ENCODE measurements around the gene DCTN2. TPM values are rescaled to one million over a fixed set of nuclear protein-coding genes. Genes with fewer than 3 reads are reported as not detected.
"Not testable (repeated sequence)": the region's sequence is repeated elsewhere in the genome, so short reads cannot be mapped to it uniquely, and the experiment has no call there.

The DCTN2 gene
- total RNA-seq, 2 experiments from 2014 or later: 80.9 to 85.1 TPM

- H3K9me3 Mint-ChIP-seq: no peaks in the 10 kb centered on the region
- no peaks in the 10 kb centered on the region for H3K27me3 Mint-ChIP-seq
- no peak overlapping the region for H3K4me3 Mint-ChIP-seq
- no peak overlapping the region for H3K27ac Mint-ChIP-seq
- ChIA-PET CTCF (interaction anchor here (0.6 kb wide), 1 partner anchor 52 kb away, joined by 3 read pairs; no protein-coding TSS in a partner anchor), POLR2A (interaction anchor here (0.9 to 2.9 kb wide), 9 partner anchors 9 to 38 kb away, joined by 3 to 11 read pairs (median 4); partner anchors contain the start of gene MARS1)
- H3K4me1 Mint-ChIP-seq: peaks cover 24% of the 10 kb centered on the region
- H3K36me3 Mint-ChIP-seq (ENCODE audit: low read depth): peaks cover 79% of the 10 kb centered on the region
- no peak for DNase-seq
Observed at GRCh38 chr12:57514720-57515407, 32.1 kb downstream of the DCTN2 start.

DNA sequence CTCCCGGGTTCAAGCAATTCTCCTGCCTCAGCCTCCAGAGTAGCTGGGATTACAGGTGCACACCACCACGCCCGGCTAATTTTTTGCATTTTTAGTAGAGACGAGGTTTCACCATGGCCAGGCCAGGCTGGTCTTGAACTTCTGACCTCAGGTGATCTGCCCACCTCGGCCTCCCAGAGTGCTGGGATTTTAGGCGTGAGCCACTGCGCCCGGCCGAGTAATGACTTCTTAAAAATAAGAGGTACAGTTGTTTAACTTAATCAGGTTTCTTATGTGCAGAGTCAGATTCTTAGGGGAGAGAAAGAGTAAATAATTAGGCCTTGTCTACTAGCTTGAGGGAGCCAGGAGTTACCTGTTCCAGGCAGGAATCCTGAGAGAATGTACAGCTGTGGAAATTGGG is 32.7 kb downstream of the DCTN2 start:
- not testable (repeated sequence) for H3K27me3 Mint-ChIP-seq, DNase-seq, H3K4me3 Mint-ChIP-seq, H3K9me3 Mint-ChIP-seq, H3K27ac Mint-ChIP-seq
- POLR2A ChIA-PET: interaction anchor here (0.9 to 1.7 kb wide), 5 partner anchors 10 to 34 kb away, joined by 3 to 9 read pairs (median 4); partner anchors contain the start of gene MARS1
- H3K4me1 Mint-ChIP-seq: peaks cover 21% of the 10 kb centered on the region
- H3K36me3 Mint-ChIP-seq (ENCODE audit: low read depth): peaks cover 79% of the 10 kb centered on the region
- CTCF ChIA-PET: interaction anchor here (0.6 kb wide), 1 partner anchor 51 kb away, joined by 3 read pairs; no protein-coding TSS in a partner anchor

GRCh38 chr12:57513677-57514076 is 33.3 kb downstream of the DCTN2 start:
- ChIA-PET POLR2A (interaction anchor here (0.9 to 1.6 kb wide), 2 partner anchors 18 to 26 kb away, joined by 3 to 7 read pairs; partner anchors contain the start of gene MARS1), CTCF (interaction anchor here (1.3 kb wide), 1 partner anchor 55 kb away, joined by 3 read pairs; no protein-coding TSS in a partner anchor)
- H3K27me3 Mint-ChIP-seq, H3K27ac Mint-ChIP-seq, DNase-seq, H3K4me3 Mint-ChIP-seq, H3K9me3 Mint-ChIP-seq: not testable (repeated sequence)
- Mint-ChIP-seq H3K36me3 (ENCODE audit: low read depth) (peaks cover 76% of the 10 kb centered on the region), H3K4me1 (peaks cover 16% of the 10 kb centered on the region)

DNA sequence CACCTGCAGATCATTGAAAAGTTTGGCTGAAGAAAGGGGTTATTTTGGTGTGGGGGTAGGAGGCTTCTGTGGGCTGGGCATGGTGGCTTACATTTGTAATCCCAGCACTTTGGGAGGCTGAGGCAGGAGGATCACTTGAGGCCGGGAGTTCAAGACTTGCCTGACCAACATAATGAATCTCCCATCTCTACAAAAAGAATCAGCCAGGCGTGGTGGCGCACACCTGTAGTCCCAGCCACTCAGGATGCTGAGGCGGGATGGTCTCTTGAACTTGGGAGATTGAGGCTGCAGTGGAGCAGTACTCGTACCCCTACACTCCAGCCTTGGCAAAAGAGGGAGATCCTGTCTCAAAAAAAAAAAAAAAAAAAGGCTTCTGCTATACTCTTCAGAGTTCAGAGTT is 33.7 kb downstream of the DCTN2 start:
- H3K36me3 Mint-ChIP-seq (ENCODE audit: low read depth): peaks cover 72% of the 10 kb centered on the region
- CTCF ChIA-PET: interaction anchor here (1.3 kb wide), 1 partner anchor 55 kb away, joined by 3 read pairs; no protein-coding TSS in a partner anchor
- H3K4me1 Mint-ChIP-seq: peaks cover 12% of the 10 kb centered on the region
- H3K9me3 Mint-ChIP-seq: no peaks in the 10 kb centered on the region
- H3K27me3 Mint-ChIP-seq: no peaks in the 10 kb centered on the region
- no peak for DNase-seq
- POLR2A ChIA-PET: interaction anchor here (0.8 kb wide), 1 partner anchor 9 kb away, joined by 3 read pairs; no protein-coding TSS in a partner anchor
- H3K27ac Mint-ChIP-seq: no peak overlapping the region
- H3K4me3 Mint-ChIP-seq: no peak overlapping the region

DNA sequence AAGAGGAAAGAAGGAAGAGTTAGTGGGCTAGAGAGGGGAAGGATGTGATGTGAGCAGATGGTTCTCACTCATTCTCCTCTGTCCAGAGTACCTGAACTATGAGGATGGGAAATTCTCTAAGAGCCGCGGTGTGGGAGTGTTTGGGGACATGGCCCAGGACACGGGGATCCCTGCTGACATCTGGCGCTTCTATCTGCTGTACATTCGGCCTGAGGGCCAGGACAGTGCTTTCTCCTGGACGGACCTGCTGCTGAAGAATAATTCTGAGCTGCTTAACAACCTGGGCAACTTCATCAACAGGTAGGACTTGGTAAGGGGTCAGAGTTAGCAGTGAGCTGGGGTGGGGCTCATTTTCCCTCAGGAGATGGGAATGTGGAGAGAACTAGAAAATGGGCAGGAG is 34.3 kb downstream of the DCTN2 start:
- CTCF ChIA-PET: interaction anchor here (1.3 kb wide), 1 partner anchor 54 kb away, joined by 3 read pairs; no protein-coding TSS in a partner anchor
- H3K36me3 Mint-ChIP-seq (ENCODE audit: low read depth): peaks cover 68% of the 10 kb centered on the region
- no peak for DNase-seq
- H3K27me3 Mint-ChIP-seq: no peaks in the 10 kb centered on the region
- H3K27ac Mint-ChIP-seq: no peak overlapping the region
- no peaks in the 10 kb centered on the region for H3K9me3 Mint-ChIP-seq
- no peak overlapping the region for H3K4me3 Mint-ChIP-seq
- H3K4me1 Mint-ChIP-seq: peaks cover 8% of the 10 kb centered on the region
- POLR2A ChIA-PET: interaction anchor here (0.8 to 1.6 kb wide), 2 partner anchors 8 kb away, joined by 3 to 5 read pairs; partner anchors contain the start of gene DDIT3

DNA sequence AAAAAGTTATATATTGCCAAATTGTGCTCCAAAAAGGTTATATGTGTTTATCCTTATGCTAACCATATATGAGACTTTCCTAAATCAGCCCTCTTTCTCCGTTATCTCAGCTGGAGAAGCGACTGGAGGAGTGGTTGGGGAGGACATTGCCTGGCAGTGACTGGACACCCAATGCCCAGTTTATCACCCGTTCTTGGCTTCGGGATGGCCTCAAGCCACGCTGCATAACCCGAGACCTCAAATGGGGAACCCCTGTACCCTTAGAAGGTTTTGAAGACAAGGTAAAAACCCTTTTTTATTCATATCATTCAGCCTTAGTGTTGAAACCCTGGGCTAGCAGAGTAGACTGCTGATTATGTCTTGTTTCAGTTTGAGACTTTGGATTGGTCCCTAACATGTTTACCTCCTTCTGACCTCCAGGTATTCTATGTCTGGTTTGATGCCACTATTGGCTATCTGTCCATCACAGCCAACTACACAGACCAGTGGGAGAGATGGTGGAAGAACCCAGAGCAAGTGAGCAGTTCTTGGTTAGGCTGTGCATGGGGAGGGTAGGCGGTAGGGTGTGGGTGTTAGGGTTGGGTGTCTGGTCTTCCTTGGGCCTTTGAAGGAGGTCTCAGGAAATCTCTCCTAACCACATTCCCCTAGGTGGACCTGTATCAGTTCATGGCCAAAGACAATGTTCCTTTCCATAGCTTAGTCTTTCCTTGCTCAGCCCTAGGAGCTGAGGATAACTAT is 35.2 kb downstream of the DCTN2 start:
- Mint-ChIP-seq H3K9me3 (no peaks in the 10 kb centered on the region), H3K4me3 (no peak overlapping the region), H3K27ac (no peak overlapping the region), H3K27me3 (no peaks in the 10 kb centered on the region), H3K4me1 (no peaks in the 10 kb centered on the region), H3K36me3 (ENCODE audit: low read depth) (peaks cover 59% of the 10 kb centered on the region)
- ChIA-PET POLR2A (interaction anchor here (1.6 kb wide), 1 partner anchor 9 kb away, joined by 5 read pairs; the partner anchor contains the start of gene DDIT3), CTCF (no interaction called here)
- no peak for DNase-seq

DNA sequence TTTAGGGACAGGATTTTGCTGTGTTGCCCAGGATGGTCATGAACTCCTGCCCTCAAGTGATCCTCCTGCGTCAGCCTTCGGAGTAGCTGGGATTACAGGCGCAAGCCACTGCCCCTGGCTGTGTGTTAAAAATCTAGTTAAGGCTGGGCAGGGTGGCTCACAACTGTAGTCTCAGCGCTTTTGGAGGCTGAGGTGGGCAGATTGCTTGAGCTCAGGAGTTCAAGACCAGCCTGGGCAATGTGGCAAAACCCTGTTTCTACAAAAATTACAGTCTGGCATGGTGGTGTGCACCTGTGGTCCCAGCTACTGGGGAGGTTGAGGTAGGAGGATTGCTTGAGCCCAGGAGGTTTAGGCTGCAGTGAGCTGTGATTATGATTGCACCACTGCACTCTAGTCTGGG is 35.8 kb downstream of the DCTN2 start:
- POLR2A ChIA-PET: interaction anchor here (0.8 to 1.6 kb wide), 2 partner anchors 9 to 13 kb away, joined by 3 to 5 read pairs; partner anchors contain the start of gene DDIT3
- H3K27me3 Mint-ChIP-seq: no peaks in the 10 kb centered on the region
- CTCF ChIA-PET: no interaction called here
- H3K4me3 Mint-ChIP-seq: no peak overlapping the region
- no peaks in the 10 kb centered on the region for H3K4me1 Mint-ChIP-seq
- DNase-seq: no peak
- H3K36me3 Mint-ChIP-seq (ENCODE audit: low read depth): peaks cover 57% of the 10 kb centered on the region
- H3K9me3 Mint-ChIP-seq: no peaks in the 10 kb centered on the region
- no peak overlapping the region for H3K27ac Mint-ChIP-seq

- peaks cover 63% of the 10 kb centered on the region for H3K36me3 Mint-ChIP-seq (ENCODE audit: low read depth)
- H3K27ac Mint-ChIP-seq, H3K4me3 Mint-ChIP-seq, H3K4me1 Mint-ChIP-seq, H3K27me3 Mint-ChIP-seq, H3K9me3 Mint-ChIP-seq, DNase-seq, POLR2A ChIA-PET, CTCF ChIA-PET: not testable (repeated sequence)
Observed at GRCh38 chr12:57507796-57508195, 39.2 kb downstream of the DCTN2 start.

GRCh38 chr12:57506541-57506940 is 40.5 kb downstream of the DCTN2 start:
- CTCF ChIA-PET: interaction anchor here (1.6 kb wide), 1 partner anchor 41 kb away, joined by 3 read pairs; the partner anchor contains the start of gene DCTN2
- not testable (repeated sequence) for H3K9me3 Mint-ChIP-seq, H3K4me3 Mint-ChIP-seq, DNase-seq, H3K27ac Mint-ChIP-seq, H3K27me3 Mint-ChIP-seq, H3K4me1 Mint-ChIP-seq
- POLR2A ChIA-PET: interaction anchor here (1.0 kb wide), 1 partner anchor 19 kb away, joined by 3 read pairs; the partner anchor contains the start of gene MARS1
- H3K36me3 Mint-ChIP-seq (ENCODE audit: low read depth): peaks cover 59% of the 10 kb centered on the region

DNA sequence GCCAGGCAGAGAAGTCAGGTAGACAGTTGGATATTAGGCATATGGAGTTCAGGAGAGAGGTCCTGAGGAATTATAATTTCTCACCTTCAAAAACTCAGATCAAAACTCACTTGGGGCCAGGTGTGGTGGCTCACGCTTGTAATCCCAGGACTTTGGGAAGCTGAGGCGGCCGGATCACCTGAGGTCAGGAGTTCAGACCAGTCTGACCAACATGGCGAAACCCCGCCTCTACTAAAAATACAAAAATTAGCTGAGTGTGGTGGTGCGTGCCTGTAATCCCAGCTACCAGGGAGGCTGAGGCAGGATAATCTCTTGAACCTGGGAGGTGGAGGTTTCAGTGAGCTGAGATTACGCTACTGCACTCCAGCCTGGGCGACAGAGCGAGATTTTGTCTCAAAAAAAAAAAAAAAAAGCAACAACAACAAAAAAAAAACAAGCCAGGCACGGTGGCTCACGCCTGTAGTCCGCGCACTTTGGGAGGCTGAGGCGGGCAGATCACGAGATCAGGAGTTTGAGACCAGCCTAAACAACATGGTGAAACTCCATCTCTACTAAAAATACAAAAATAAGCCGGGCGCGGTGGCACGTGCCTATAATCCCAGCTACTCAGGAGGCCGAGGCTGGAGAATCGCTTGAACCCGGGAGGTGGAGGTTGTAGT is 44.6 kb downstream of the DCTN2 start:
- ChIA-PET POLR2A (interaction anchor here (1.6 to 3.1 kb wide), 2 partner anchors 16 to 18 kb away, joined by 3 to 10 read pairs; partner anchors contain the start of gene DDIT3), CTCF (interaction anchor here (1.1 to 1.7 kb wide), 2 partner anchors 26 to 277 kb away, joined by 4 to 5 read pairs; no protein-coding TSS in a partner anchor)
- not testable (repeated sequence) for H3K27ac Mint-ChIP-seq, H3K4me3 Mint-ChIP-seq, H3K9me3 Mint-ChIP-seq, DNase-seq, H3K4me1 Mint-ChIP-seq, H3K27me3 Mint-ChIP-seq
- peaks cover 79% of the 10 kb centered on the region for H3K36me3 Mint-ChIP-seq (ENCODE audit: low read depth)

DNA sequence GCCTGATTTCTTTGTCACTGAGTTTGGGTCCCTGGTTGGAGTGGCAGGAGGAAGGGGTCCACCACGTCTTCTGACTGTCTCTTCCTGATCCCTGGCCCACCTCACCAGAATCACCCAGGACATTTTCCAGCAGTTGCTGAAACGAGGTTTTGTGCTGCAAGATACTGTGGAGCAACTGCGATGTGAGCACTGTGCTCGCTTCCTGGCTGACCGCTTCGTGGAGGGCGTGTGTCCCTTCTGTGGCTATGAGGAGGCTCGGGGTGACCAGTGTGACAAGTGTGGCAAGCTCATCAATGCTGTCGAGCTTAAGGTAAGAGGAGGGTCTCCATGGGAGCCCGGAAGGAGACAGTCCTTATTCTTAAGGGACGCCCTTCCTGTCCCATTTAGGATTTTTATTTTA is 46.8 kb downstream of the DCTN2 start:
- POLR2A ChIA-PET: interaction anchor here (1.5 kb wide), 1 partner anchor 15 kb away, joined by 4 read pairs; no protein-coding TSS in a partner anchor
- CTCF ChIA-PET: interaction anchor here (1.2 kb wide), 1 partner anchor 16 kb away, joined by 3 read pairs; no protein-coding TSS in a partner anchor
- Mint-ChIP-seq H3K9me3 (no peaks in the 10 kb centered on the region), H3K4me3 (no peak overlapping the region), H3K27ac (no peak overlapping the region), H3K36me3 (ENCODE audit: low read depth) (peaks cover 86% of the 10 kb centered on the region), H3K27me3 (no peaks in the 10 kb centered on the region), H3K4me1 (peaks cover 5% of the 10 kb centered on the region)
- no peak for DNase-seq

GRCh38 chr12:57498571-57498970 is 48.4 kb downstream of the DCTN2 start:
- no peak overlapping the region for H3K27ac Mint-ChIP-seq
- CTCF ChIA-PET: no interaction called here

More at GRCh38 chr12:57498571-57498970, 48.4 kb downstream of the DCTN2 start:
- Mint-ChIP-seq H3K9me3 (no peaks in the 10 kb centered on the region), H3K36me3 (ENCODE audit: low read depth) (peaks cover 76% of the 10 kb centered on the region), H3K4me3 (no peak overlapping the region), H3K27me3 (no peaks in the 10 kb centered on the region), H3K4me1 (peaks cover 5% of the 10 kb centered on the region)
- POLR2A ChIA-PET: interaction anchor here (0.9 kb wide), 1 partner anchor 11 kb away, joined by 4 read pairs; the partner anchor contains the start of gene MARS1
- no peak for DNase-seq

All from activated CD4-positive, alpha-beta memory T cell treated with anti-CD3 and anti-CD28 coated beads, Interleukin-2, amount 10 ng/mL, durations not matched to agents 7 days and 5 days (primary cell).